Suprapubic skin (tissue), 3 donors: Measurements from ENCODE around the gene CEP192.

ENCODE experiments used
- EP300 ChIP-seq: sonication (generic); formaldehyde crosslinking; IDR thresholded peaks from one replicate; pipeline ENCODE4 v1.6.1; 2017; ENCODE audit warnings: antibody characterized with exemption
- POLR2A ChIP-seq, 2 donors: fragments of 450-650 bp; IDR thresholded peaks; one replicate each; pipeline ENCODE4 v1.6.1; 2017; ENCODE audit warnings: antibody characterized with exemption in 2 of 2, mild to moderate bottlenecking in 2 of 2, moderate library complexity in 2 of 2
- TF ChIP-seq, protein P1 (sequence below), 2 donors: fragments of 200-600 bp in 1 of 2; fragments of 450-650 bp in 1 of 2; sonication (generic) in 1 of 2; IDR thresholded peaks; one replicate each; pipeline ENCODE4 v1.5.1; 2016 to 2019; ENCODE audit warnings: antibody characterized with exemption in 2 of 2, mild to moderate bottlenecking in 1 of 2, moderate library complexity in 1 of 2

DNA sequence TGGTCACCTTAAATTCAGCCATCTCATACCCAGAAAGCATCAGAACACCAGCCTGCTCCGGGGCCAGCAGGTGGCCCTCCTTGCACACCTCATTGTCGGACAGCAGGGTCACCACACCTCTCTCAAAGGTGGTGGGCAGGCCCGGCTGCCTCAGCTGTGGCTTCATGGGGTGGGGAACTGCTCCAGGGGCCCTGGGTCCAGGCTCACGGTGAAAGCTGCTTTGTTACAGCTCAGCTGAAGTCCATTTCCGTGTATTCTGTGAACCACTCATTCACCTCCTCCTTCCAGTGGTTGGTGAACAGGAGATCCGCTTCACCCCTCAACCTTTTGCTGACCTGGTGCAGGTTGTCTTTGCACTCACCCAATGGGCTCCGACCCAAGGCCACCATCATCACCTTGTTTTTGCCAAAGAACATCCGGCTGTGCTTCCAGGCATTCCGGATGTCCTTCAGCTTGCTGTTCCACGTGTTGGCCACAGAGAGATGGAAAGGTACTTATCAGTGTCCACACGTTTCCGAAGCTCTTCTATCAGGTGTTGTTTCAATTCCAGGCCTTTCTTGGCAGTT is 148.8 kb downstream of the CEP192 start:
- TF ChIP-seq, protein P1, sequence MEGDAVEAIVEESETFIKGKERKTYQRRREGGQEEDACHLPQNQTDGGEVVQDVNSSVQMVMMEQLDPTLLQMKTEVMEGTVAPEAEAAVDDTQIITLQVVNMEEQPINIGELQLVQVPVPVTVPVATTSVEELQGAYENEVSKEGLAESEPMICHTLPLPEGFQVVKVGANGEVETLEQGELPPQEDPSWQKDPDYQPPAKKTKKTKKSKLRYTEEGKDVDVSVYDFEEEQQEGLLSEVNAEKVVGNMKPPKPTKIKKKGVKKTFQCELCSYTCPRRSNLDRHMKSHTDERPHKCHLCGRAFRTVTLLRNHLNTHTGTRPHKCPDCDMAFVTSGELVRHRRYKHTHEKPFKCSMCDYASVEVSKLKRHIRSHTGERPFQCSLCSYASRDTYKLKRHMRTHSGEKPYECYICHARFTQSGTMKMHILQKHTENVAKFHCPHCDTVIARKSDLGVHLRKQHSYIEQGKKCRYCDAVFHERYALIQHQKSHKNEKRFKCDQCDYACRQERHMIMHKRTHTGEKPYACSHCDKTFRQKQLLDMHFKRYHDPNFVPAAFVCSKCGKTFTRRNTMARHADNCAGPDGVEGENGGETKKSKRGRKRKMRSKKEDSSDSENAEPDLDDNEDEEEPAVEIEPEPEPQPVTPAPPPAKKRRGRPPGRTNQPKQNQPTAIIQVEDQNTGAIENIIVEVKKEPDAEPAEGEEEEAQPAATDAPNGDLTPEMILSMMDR (IDR thresholded peaks at IDR 0.05) = no peak
- no peak for TF ChIP-seq POLR2A (IDR thresholded peaks at IDR 0.05)
- no peak for TF ChIP-seq EP300
